HG03565 (cell line): ENCODE measurements around the gene ANKRD40CL.
"Not testable (repeated sequence)": the region's sequence is repeated elsewhere in the genome, so short reads cannot be mapped to it uniquely, and the experiment has no call there.

Experiments
- ATAC-seq: cut with Tn5 transposase; IDR thresholded peaks from one replicate; pipeline ENCODE4 v1.9.1; 2021; ENCODE audit warnings: mild to moderate bottlenecking, moderate library complexity; ENCODE audit not compliant: unreplicated experiment

ANKRD40CL gene, protein sequence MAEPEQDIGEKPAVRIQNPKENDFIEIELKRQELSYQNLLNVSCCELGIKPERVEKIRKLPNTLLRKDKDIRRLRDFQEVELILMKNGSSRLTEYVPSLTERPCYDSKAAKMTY

DNA sequence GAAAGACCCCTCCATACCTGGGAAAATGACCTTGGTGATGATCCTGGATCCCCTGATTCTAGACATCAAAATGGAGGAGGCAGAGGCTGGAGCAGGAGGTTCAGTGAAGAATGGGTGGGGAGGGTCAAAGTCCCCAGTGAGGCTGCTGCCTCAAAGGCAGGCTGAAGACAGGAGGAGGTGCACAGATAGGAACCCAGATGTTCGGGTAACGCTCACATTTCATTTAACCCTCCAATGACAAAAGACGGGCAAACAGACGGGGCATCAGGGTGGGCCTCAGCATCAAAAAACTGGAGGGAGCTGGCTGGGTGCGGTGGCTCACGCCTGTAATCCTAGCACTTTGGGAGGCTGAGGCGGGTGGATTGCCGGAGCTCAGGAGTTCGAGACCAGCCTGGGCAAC lies at the start of gene ANKRD40CL:
TSS of gene ANKRD40CL (minus strand) at position 73 of the 400 bp plus-strand sequence. CDS start 605 bp downstream, outside the sequence.
- no peak for ATAC-seq

DNA sequence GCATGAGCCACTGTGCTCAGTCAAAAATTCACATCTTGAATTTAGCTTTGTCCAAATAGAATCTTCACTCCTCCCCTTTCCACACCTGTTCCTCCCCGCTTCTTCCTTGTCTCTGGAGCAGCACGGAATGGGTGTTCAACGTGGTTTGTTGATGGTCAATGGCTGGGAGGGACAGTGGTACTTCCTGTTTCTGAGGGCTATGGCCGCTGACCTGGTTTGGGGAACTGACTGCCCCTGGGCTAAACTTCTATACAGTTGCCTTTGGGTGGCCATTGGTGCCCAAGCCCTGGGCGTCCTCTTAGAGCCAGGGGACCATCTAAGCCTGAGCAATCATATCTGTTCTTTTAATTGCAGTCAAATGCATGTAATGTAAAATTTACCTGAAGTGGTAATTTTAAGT lies 49.0 kb upstream of the ANKRD40CL start:
- no peak for ATAC-seq

DNA sequence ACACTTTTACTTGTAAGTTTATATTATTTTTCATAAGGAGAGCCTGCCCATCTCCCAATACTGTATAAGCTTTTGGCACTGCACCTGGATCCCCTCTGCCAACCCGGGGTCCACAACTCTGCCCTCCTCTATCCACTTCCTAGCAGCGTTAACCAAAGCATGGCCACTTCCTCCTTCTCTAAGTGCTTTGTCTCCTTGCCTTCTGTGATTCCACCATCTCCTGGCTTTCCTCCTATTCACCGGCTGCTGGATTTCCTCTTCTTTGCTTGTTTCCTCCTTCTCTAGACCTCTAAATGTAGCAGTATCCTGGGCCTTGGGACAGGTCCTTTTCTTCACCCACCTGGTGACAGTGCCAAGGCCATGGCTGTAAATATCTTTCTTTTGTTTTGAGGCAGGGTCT lies 48.1 kb upstream of the ANKRD40CL start:
- no peak for ATAC-seq

DNA sequence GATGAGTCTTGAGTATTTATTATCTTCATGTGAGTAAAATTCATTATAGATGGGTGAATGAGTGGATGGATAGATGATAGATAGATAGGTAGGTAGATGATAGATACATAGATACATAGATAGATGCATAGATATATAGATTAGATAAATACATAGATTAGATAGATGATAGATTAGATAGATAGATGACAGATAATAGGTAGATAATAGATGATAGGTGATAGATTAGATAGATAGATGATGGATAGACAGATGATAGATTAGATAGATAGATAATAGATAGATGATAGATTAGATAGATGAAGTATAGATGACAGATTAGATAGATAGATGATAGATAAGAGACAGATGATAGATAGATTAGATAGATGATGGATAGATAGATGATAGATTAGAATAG lies 46.3 kb upstream of the ANKRD40CL start:
- no peak for ATAC-seq

DNA sequence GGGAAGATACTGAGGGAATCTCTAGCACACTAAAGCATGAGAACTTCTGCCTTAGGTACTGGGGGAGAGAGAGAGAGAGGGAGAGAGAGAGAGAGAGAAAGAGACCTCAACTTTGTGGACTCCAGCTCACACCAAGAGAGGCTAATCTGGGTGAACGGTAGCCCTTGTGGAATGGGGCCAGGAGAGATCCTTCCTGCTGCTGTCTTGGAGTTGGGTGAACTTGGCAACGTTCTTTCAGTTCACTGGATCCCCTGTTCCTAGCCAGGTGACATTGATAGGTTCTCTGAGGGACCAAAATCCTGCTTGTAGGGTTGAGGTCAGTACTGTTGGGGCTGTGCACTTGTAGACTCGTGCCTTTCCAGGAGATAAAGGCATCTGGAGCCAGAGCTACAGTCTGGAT lies 41.6 kb upstream of the ANKRD40CL start:
- ATAC-seq: no peak

DNA sequence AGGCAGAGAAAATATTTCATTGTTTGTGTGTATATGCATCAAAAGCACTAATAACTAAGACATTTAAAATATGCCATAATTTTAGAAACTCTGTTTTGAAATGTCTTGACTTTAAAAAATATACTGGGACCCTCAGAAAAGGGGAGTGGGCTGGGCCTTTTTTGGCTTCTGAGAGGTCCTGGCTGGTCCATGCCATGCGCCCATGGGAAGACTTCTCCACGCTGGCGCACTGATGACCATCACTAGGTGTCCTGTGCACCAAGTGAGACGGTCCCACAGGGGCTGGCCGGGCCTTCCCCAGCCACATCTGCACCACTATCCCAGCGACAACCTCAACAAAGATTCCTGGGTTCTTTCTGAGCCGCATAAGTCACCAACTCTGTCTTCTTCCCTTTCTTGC lies 41.1 kb upstream of the ANKRD40CL start:
- ATAC-seq: no peak

DNA sequence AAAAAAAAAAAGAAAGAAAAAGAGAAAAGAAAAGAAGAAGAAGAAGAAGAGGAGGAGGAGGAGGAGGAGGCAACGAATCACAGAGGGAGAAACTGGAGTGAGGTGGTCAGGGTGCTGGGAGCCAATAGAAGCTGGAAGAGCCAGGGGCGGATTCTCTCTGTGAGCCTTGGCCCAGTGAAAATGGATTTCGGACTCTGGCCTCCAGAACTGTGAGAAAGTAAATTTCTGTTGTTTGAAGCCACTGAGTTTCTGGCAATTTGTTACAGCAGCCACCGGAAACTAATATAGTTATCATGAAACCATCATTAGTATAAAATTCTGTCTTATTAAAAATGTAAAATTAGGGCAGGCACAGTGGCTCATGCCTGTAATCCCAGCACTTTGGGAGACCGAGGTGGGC lies 40.4 kb upstream of the ANKRD40CL start:
- no peak for ATAC-seq

DNA sequence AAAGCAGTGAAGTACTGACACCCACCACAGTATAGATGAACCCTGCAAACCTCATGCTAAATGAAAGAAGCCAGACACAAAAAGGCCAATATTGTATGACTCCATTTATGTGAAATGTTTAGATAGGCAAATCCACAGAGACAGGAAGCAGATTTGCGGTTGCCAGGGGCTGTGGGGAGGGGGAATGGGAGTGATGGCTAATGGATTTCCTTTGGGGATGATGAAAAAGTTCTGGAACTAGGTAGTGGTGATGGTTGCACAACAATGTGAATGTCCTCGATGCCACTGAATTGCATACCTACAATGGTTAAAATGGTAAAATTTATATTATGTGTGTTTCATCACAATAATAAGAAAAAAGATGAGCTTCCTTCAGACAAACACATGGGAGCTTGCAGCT lies 39.7 kb upstream of the ANKRD40CL start:
- ATAC-seq: no peak

DNA sequence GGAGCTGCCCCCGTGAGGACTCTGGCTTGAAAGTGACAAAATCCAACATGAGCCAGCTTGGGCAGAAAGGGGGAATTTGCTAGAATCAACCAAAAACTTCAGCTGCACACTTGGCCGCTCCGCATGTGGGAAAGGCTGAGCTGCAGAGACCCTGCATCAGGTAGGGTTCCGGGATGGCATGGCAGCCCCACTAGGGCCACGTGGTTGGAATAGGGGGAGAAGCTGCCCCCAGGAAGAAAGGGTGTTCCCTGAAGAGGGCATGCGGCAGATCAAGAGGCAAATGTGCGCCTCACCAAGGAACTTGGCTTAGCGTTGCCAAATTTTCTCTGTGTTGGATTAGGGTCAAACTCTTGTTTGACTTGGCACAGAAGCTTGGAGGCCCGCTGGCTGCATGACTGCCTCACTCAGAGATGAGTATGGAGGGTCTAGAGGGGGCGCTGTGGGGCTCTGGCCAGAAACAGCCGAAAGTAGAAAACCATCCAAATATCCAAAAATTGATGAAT lies 38.9 kb upstream of the ANKRD40CL start:
- ATAC-seq: no peak

DNA sequence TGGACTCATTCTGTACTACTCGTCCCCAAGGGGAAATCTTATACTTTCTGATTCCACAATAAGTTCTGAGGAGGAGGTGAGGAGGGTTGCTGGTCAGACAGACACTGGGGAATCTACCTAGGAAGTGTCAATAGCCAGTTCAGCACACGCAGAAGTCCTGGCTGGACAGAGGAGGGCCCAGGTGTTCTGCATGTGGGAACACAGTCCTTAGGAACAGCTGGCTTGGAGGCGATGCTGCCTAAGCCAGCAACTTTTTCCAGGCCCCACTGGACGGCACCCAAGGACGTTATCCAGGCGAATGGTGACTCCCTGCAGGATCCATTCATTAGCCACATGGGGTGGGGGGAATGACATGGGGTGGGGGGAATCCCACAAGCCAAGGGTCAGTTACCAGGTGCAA lies 38.2 kb upstream of the ANKRD40CL start:
- no peak for ATAC-seq

DNA sequence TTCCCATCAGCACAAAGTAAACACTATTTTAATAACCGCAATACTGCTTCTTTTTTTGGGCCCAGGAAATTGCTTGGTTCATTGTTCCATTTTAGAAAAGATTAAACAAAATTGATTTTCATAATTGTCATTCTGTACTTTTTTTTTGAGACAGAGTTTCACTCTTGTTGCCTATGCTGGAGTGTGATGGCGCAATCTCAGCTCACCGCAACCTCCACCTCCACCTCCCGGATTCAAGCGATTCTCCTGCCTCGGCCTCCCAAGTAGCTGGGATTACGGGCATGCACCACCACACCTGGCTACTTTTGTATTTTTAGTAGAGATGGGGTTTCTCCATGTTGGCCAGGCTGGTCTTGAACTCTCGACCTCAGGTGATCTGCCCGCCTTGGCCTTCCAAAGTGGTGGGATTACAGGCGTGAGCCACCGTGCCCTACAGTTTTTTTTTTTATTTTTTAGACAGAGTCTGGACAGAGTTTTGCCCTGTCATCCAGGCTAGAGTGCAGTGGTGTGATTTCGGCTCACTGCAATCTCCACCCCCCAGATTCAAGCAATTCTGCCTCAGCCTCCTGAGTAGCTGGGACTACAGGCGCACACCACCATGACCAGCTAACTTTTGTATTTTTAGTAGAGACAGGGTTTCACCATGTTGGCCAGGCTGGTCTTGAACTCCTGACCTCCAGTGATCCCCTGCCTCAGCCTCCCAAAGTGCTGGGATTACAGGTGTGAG lies 37.6 kb upstream of the ANKRD40CL start:
- ATAC-seq: not testable (repeated sequence)

DNA sequence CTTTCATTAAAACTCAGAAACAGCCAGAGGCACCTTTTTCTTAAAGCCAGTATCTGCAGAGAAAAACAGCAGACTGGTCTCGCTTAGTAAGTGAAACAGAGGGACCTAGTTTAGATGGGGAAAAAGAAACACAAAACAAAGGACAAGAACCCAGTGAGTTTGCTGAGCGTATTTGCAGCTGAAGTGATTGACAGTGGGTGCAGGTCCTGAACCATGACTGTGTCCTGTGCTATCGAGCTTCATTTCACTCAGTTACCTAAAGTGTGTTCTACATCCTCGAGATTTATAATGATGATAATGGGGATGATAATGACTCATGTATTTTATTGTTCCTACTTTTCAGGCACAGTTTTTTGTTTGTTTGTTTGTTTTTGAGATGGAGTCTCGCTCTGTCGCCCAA lies 36.4 kb upstream of the ANKRD40CL start:
- ATAC-seq: no peak

DNA sequence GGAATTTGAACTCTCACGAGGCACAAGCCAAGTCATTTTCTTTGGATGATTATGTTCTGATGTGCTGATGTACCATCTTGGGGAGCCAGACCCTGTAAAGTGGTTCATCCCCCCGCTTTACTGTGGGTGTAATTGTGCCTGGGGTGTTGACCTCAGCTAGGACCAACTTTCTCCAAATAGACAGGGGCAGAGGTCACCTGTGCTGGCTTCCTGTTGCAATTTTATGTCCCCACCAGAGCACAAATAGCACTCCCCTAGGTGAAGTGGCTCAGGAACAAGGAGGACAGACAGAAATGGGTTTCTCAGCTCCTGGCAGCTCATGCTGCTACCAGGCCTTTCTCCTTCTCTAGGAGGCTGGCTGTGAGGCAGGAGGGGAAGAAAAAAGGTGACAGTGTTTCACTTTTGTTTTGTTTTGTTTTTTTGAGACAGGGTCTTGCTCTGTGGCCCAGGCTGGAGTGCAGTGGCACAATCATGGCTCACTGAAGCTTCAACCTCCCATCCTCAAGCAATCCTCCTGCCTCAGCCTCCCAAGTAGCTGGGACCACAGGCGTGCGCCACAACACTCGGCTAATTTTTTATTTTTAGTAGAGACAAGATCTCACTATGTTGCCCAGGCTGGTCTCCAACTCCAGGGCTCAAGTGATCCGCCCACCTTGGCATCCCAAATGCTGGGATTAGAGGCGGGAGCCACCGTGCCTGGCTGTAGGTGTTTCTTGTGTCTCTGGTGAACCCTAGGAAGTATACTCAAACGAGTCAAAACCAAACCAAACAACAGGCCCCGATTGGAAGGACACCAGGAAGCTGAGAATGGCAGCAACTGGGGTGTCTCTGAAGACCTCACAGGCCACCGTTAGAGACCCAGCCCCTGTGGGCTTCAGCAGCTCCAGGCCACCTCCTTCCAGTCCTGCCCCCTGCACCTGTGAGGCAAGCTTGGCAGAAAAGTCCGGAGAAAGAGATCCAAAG lies 35.6 kb upstream of the ANKRD40CL start:
- ATAC-seq: no peak

DNA sequence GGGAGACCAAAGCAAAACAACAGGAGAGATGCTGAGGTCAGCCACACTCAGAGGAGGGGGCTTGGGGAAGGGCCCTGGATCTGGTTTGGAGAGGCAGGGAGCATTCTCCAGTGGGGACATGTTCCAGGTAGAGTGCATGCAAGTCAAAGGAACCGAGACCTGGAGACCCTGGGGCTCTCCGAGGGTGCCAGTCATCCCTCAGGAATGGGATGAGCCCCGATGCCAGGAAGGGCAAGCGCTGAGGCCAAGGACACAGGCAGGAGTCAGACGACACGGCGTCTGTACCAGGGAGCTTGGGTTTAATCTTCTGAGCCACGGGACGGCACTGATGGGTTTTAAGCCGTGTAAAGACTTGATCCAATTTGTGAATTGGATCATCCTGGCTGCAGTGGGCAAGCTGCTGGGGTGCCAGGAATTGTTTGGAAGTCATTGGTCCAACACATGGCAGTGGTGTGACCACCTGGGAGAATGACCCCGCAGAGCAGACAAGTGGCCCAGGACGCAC lies 32.9 kb upstream of the ANKRD40CL start:
- no peak for ATAC-seq

DNA sequence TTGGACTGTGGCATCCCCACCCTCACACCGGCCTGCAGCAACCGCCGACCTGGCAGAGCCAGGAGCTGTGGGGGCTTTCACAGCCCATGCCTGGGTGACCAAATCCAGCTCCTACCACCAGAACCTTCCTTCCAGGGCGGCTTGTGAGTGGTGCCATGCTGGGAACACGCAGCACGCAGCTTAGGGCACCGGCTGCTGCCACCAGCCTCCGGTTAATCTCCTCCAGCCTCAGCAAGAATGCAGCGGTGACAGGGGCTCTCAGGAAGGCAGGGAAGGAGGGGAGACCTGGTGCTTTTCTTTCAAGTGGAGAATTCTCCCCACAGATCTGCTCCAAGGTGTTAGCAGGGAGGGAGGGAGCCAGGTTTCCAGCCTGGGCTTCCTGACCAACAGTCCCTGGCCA lies 32.3 kb upstream of the ANKRD40CL start:
- no peak for ATAC-seq

DNA sequence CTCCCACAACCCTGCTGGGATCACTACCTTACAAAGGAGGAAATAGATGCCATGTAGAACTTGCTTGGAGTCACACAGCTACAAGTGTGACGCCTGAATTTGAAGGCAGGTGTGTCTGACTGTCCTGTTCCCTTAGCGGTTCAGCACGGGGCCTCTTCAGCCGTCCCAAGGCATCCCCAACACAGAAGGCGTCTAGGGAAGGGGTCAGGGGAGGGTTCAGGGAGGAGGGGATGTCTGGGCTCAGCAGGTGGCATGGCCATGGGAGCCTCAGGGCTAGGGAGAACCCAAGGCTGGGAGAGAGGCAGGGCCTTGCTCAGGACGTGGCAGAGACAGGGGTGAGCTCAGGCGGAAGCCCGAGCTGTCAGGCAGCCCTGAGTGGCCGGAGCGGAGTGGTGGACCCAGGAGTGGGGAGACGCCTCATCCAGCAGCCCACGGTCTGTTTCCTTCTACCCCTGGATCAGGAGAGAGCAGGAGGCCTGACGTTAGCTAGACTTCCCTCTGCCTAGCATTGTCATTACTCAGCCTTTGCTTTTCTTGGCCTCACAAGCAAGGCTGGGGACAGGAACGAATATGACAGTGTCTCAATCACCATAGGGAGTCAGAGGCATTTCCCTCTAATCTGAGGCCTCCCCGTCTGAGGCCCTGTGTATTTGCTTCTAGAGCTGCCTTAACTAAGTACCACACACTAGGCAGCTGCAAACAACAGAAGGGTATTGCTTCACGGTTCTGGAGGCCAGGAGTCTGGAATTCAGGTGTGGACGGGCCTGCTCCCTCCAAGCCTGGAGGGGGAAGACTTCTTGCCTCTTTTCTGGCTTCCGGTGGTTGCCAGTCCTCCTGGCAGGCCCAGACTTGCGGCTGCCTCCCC lies 31.3 kb upstream of the ANKRD40CL start:
- ATAC-seq: no peak

DNA sequence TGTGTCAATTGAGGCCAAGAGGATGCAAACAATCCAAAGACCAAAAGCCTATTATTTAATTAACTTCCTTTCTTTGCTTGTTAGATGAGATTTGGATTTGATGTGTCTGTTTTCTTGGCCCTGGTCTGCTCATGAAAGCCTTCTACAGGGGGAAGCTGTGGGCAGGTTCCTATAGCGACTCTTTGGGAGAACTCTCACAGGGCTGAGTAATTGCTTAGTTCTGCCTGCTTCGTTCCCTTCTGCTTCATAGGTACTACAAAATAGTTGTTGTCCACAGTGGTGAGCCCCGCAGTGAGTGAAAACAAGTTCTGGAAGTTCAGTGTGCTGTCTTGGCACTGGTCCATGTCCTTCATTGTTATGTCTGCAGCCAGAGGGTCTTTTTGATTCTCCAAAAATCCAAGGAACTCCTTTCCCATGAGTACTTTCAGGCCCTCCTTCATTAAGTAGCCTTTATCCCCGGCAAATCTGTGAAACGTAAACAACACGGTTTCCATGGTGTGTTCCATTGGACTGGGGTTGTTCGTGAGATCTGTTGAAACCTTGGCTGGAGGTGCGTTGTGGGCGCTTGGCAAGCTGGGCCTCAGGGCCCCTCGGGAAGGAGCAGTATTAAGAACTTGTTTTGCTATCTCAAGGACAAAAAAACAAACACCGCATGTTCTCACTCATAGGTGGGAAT lies 30.0 kb upstream of the ANKRD40CL start:
- ATAC-seq: no peak

DNA sequence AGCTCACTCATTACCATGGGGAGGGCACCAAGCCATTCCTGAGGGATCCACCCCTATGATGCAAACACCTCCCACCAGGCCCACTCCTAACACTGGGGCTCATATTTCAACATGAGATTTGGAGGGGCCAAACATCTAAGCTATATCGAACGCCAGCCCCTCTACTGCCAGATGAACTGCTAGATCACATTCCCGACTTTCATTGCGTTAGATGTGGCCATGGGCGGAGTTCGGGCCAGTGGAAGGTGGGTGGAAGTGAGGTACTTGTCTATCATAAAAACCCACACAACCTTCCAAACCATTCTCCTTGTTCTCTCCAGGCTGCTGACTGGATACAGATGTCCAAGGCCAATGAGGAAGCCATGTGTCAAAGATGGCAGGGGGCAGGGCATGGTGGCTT lies 27.0 kb upstream of the ANKRD40CL start:
- no peak for ATAC-seq

DNA sequence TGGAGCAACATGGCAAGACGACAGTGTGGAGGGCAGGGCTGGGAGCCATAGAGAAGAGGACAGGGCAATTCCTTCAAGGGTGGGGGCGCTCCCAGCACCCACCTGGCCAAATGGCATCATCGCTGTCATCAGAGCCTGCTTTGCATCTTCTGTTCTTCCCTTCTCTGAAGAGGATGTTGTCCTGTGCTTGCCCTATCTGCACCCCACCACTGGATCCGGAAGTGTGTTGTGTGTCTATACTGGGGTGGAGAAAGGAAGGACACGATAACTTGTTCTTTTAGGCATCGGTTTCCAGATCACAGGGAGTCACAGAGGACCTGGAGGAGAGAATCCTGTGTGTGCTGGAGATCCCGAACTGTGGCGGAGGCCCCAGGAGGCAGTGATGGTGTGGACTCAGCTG lies 25.7 kb upstream of the ANKRD40CL start:
- no peak for ATAC-seq

DNA sequence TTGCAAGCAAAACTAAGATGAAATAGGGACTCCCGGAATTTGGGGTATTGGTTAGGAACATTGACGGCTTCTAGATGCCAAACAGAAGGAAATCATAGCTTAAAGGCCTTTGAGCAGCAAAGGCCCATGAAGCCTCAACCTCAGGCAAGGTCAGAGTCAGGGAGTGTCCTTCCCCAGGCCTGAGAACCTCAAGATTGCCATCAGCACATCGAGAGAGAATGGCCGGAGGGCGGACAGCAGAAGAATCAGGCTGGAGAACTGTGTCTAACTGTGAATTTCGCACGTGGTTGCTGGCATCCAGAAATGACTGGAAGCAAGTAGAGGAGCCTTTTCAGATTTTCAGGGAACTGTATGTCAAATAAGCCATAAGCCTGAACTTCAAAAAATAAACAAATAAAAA lies 24.8 kb upstream of the ANKRD40CL start:
- no peak for ATAC-seq
